ENCODE measurements around the gene GP5. TPM values are rescaled to one million over a fixed set of nuclear protein-coding genes. Genes with fewer than 3 reads are reported as not detected.

GP5 gene
- total RNA-seq, 2 experiments from 2014 or later = 3.3 TPM

DNA sequence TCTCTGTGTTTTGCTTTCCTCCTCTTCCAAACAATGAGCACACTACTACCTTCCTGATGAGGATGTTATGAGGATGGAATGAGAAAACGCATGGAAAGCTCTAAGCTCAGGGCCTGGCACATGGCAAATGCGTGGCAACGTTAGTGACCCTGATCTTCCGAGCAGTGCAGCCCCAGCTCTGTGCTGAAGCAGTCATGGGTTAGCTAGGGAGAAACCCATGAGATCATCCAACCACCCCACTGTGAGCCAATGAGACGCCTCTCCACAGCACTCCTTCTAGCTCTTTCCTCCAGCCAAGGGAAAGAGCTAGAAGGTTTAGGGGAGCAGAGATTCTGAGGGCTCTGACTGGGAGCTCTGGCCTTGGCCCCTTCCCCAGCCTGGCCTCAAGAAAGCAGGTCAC, 52.4 kb downstream of the GP5 start:
- no peaks in the 10 kb centered on the region for H3K4me1 Mint-ChIP-seq (ENCODE audit: low read depth)

DNA sequence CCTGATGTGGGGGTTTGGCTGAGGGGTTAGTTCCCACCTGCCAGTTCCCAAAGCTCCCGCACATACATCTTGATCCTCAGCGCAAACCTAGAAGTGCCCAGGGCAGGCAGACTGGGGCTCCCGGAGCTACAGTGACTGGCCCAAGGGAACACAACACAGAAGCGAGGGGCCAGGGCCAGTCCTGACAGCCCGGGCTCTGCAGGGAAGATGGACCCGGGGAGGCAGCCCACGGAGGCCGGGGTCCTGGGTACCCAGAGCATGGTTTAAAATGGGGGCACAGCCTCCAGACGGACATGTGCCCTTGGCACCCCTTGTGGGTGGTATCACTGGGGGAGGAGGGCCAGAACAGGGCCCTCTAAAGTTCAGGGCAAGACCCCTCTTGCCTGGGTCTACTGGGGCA, 53.0 kb downstream of the GP5 start:
- Histone ChIP-seq H3K36me3 (ENCODE audit: insufficient read depth, low read length) (no peaks in the 10 kb centered on the region), H3K27me3 (ENCODE audit: control insufficient read depth in 1 of 2, insufficient read depth in 2 of 2, low read length in 2 of 2) (no peaks in the 10 kb centered on the region), H3K9me3 (ENCODE audit: control insufficient read depth in 1 of 2, insufficient read depth in 1 of 2, low read length in 2 of 2) (no peaks in the 10 kb centered on the region), H3K4me3 (ENCODE audit: low read length) (no peak overlapping the region), H3K4me1 (ENCODE audit: insufficient read depth, low read length) (no peaks in the 10 kb centered on the region), H3K27ac (ENCODE audit: low read depth in 1 of 2, low read length in 2 of 2) (no peak overlapping the region)
- intact Hi-C loops (cut with DNase I, micrococcal nuclease) = loop anchor here in 1 of 2 experiments (10.0 kb wide), 1 partner anchor 1881 kb away; no protein-coding TSS in a partner anchor
- Mint-ChIP-seq H3K4me1 (ENCODE audit: low read depth) (no peaks in the 10 kb centered on the region), H3K9me3 (no peaks in the 10 kb centered on the region), H3K27me3 (peaks cover 14% of the 10 kb centered on the region), H3K27ac (no peak overlapping the region), H3K36me3 (ENCODE audit: low read depth) (no peaks in the 10 kb centered on the region), H3K4me3 (no peak overlapping the region)
- TF ChIP-seq, protein P1, sequence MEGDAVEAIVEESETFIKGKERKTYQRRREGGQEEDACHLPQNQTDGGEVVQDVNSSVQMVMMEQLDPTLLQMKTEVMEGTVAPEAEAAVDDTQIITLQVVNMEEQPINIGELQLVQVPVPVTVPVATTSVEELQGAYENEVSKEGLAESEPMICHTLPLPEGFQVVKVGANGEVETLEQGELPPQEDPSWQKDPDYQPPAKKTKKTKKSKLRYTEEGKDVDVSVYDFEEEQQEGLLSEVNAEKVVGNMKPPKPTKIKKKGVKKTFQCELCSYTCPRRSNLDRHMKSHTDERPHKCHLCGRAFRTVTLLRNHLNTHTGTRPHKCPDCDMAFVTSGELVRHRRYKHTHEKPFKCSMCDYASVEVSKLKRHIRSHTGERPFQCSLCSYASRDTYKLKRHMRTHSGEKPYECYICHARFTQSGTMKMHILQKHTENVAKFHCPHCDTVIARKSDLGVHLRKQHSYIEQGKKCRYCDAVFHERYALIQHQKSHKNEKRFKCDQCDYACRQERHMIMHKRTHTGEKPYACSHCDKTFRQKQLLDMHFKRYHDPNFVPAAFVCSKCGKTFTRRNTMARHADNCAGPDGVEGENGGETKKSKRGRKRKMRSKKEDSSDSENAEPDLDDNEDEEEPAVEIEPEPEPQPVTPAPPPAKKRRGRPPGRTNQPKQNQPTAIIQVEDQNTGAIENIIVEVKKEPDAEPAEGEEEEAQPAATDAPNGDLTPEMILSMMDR (IDR thresholded peaks at IDR 0.05) = no peak
- ATAC-seq (ENCODE audit: poor library complexity) (no peak), DNase-seq (no peak)
- ChIA-PET CTCF (interaction anchor here (1.9 kb wide), 1 partner anchor 13 kb away, joined by 5 read pairs; no protein-coding TSS in a partner anchor), POLR2A (interaction anchor here (2.8 kb wide), 1 partner anchor 51 kb away, joined by 14 read pairs; no protein-coding TSS in a partner anchor)

More for the DNA sequence above, 52.4 kb downstream of the GP5 start:
- H3K9me3 Mint-ChIP-seq = no peaks in the 10 kb centered on the region
- DNase-seq (no peak), ATAC-seq (ENCODE audit: poor library complexity) (no peak)
- intact Hi-C loops (cut with DNase I, micrococcal nuclease) = loop anchor here in 1 of 2 experiments (10.0 kb wide), 1 partner anchor 1882 kb away; no protein-coding TSS in a partner anchor
- TF ChIP-seq, protein P1 (IDR thresholded peaks at IDR 0.05) = no peak
- ChIA-PET POLR2A (no interaction called here), CTCF (interaction anchor here (1.9 kb wide), 1 partner anchor 13 kb away, joined by 5 read pairs; no protein-coding TSS in a partner anchor)
- Histone ChIP-seq H3K4me1 (ENCODE audit: insufficient read depth, low read length) (no peaks in the 10 kb centered on the region), H3K36me3 (ENCODE audit: insufficient read depth, low read length) (no peaks in the 10 kb centered on the region), H3K27me3 (ENCODE audit: control insufficient read depth in 1 of 2, insufficient read depth in 2 of 2, low read length in 2 of 2) (no peaks in the 10 kb centered on the region), H3K27ac (ENCODE audit: low read depth in 1 of 2, low read length in 2 of 2) (no peak overlapping the region), H3K9me3 (ENCODE audit: control insufficient read depth in 1 of 2, insufficient read depth in 1 of 2, low read length in 2 of 2) (no peaks in the 10 kb centered on the region), H3K4me3 (ENCODE audit: low read length) (no peak overlapping the region)
- H3K36me3 Mint-ChIP-seq (ENCODE audit: low read depth) = no peaks in the 10 kb centered on the region
- H3K27ac Mint-ChIP-seq = no peak overlapping the region
- H3K4me3 Mint-ChIP-seq = no peak overlapping the region
- H3K27me3 Mint-ChIP-seq = peaks cover 11% of the 10 kb centered on the region

Other genes with a start within 250 kb of the GP5 start
- not detected for gene CPN2, start 47.9 kb downstream of the GP5 start, total RNA-seq
- gene LRRC15, start 29.5 kb downstream of the GP5 start, total RNA-seq = not detected
- gene ATP13A3, start 87.7 kb upstream of the GP5 start, total RNA-seq = 10 to 100 TPM; 46.5 to 52.7 TPM
- gene TMEM44, start 234.2 kb upstream of the GP5 start, total RNA-seq = 1 to 10 TPM in 1 of 2 experiments, under 1 TPM in 1; 0.98 to 1.1 TPM

Data from CD4-positive, alpha-beta T cell (primary cell).